ENCODE measurements around the gene PTGES3L. TPM values are rescaled to one million over a fixed set of nuclear protein-coding genes. Genes with fewer than 3 reads are reported as not detected.
A peak's percentile ranks its signal among the peaks of the same experiment; 100 is the strongest.

The PTGES3L gene
- total and polyA plus RNA-seq, 4 donors, result 0.08 to 0.19 (median 0.13) TPM; not detected in 1

DNA sequence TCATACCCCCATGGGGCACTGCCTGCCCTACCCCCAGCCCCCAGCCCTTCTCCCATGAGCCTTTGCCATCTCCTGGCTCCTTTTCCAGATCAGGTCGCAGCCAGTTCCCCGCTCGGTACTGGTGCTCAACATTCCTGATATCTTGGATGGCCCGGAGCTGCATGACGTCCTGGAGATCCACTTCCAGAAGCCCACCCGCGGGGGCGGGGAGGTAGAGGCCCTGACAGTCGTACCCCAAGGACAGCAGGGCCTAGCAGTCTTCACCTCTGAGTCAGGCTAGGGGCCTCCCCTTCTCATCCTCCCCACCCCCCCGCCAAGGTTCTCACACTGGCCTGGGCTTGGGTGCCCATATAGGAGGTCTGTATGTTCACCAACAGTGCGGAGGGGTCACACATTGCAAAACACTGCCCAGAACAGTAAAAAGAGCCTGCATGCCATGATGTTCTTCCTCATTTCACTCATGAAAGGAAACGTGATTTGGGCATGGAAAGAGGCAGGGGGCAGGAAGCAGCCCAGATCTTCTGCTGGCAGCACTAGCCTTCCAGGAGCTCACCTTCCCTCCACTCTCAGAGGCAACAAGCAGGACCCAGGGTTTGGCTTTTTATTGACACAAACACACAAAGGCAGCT is 34.3 kb upstream of the PTGES3L start:
- no peak for DNase-seq (ENCODE audit: low spot score)
- no peak overlapping the region for H3K27ac ChIP-seq (ENCODE audit: low read depth in 1 of 2, low read length in 2 of 2)
- 88% methylated on average over 12 of the region's 12 CpGs for WGBS
- peaks cover 0 to 11% (median 9%) of the 10 kb centered on the region in 4 donors for H3K4me1 ChIP-seq (ENCODE audit: control insufficient read depth in 4 of 4, insufficient read depth in 4 of 4, low read length in 3 of 4)
- TF ChIP-seq NR2F2 (IDR thresholded peaks at IDR 0.05), result no peak
- TF ChIP-seq EGR1 (IDR thresholded peaks at IDR 0.05; ENCODE audit: low read depth in 2 of 2), result no peak
- TF ChIP-seq FOXA2 (IDR thresholded peaks at IDR 0.05), result no peak
- H3K9ac ChIP-seq (ENCODE audit: low read depth in 1 of 2, low read length in 2 of 2), result no peak overlapping the region
- H3K4me3 ChIP-seq (ENCODE audit: low read depth in 1 of 3, low read length in 3 of 3), result no peak overlapping the region
- no peaks in the 10 kb centered on the region for H3K27me3 ChIP-seq (ENCODE audit: control insufficient read depth in 4 of 4, insufficient read depth in 4 of 4, low read length in 3 of 4)
- peaks cover 0 to 28% (median 10%) of the 10 kb centered on the region in 4 donors for H3K36me3 ChIP-seq (ENCODE audit: control insufficient read depth in 4 of 4, insufficient read depth in 3 of 4, low read depth in 1 of 4, low read length in 3 of 4)
- no peaks in the 10 kb centered on the region for H3K9me3 ChIP-seq (ENCODE audit: control insufficient read depth in 4 of 4, low read length in 3 of 4)

DNA sequence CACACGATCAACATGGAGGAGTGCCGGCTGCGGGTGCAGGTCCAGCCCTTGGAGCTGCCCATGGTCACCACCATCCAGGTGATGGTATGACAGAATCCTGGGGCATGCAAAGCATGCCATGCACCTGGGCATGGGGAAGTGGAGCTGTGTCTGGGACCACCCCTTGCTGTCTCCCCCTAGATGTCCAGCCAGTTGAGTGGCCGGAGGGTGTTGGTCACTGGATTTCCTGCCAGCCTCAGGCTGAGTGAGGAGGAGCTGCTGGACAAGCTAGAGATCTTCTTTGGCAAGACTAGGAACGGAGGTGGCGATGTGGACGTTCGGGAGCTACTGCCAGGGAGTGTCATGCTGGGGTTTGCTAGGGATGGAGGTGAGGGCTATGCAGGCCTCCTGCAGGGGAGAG is 33.4 kb upstream of the PTGES3L start:
- H3K4me1 ChIP-seq (ENCODE audit: control insufficient read depth in 4 of 4, insufficient read depth in 4 of 4, low read length in 3 of 4), result peaks cover 0 to 11% (median 9%) of the 10 kb centered on the region in 4 donors
- H3K27me3 ChIP-seq (ENCODE audit: control insufficient read depth in 4 of 4, insufficient read depth in 4 of 4, low read length in 3 of 4), result no peaks in the 10 kb centered on the region
- no peak for DNase-seq (ENCODE audit: low spot score)
- 93% methylated on average over 8 of the region's 8 CpGs for WGBS
- H3K9me3 ChIP-seq (ENCODE audit: control insufficient read depth in 4 of 4, low read length in 3 of 4), result no peaks in the 10 kb centered on the region
- no peak overlapping the region for H3K4me3 ChIP-seq (ENCODE audit: low read depth in 1 of 3, low read length in 3 of 3)
- TF ChIP-seq, protein P1, sequence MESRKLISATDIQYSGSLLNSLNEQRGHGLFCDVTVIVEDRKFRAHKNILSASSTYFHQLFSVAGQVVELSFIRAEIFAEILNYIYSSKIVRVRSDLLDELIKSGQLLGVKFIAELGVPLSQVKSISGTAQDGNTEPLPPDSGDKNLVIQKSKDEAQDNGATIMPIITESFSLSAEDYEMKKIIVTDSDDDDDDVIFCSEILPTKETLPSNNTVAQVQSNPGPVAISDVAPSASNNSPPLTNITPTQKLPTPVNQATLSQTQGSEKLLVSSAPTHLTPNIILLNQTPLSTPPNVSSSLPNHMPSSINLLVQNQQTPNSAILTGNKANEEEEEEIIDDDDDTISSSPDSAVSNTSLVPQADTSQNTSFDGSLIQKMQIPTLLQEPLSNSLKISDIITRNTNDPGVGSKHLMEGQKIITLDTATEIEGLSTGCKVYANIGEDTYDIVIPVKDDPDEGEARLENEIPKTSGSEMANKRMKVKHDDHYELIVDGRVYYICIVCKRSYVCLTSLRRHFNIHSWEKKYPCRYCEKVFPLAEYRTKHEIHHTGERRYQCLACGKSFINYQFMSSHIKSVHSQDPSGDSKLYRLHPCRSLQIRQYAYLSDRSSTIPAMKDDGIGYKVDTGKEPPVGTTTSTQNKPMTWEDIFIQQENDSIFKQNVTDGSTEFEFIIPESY (IDR thresholded peaks at IDR 0.05), result no peak
- TF ChIP-seq, protein P2, sequence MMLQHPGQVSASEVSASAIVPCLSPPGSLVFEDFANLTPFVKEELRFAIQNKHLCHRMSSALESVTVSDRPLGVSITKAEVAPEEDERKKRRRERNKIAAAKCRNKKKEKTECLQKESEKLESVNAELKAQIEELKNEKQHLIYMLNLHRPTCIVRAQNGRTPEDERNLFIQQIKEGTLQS (IDR thresholded peaks at IDR 0.05), result no peak
- TF ChIP-seq RAD21 (IDR thresholded peaks at IDR 0.05), result no peak
- no peak for TF ChIP-seq FOXA2 (IDR thresholded peaks at IDR 0.05)
- TF ChIP-seq HNF4A (conservative IDR thresholded peaks at IDR 0.05), result no peak
- no peak for TF ChIP-seq RXRA (IDR thresholded peaks at IDR 0.05)
- TF ChIP-seq TAF1 (conservative IDR thresholded peaks at IDR 0.05), result no peak
- TF ChIP-seq, protein P3, sequence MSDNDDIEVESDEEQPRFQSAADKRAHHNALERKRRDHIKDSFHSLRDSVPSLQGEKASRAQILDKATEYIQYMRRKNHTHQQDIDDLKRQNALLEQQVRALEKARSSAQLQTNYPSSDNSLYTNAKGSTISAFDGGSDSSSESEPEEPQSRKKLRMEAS (IDR thresholded peaks at IDR 0.05), result no peak
- TF ChIP-seq GABPA (IDR thresholded peaks at IDR 0.05 in 1 of 2, conservative IDR thresholded peaks at IDR 0.05 in 1 of 2), result no peak
- no peak for TF ChIP-seq YY1 (IDR thresholded peaks at IDR 0.05)
- no peak overlapping the region for H3K27ac ChIP-seq (ENCODE audit: low read depth in 1 of 2, low read length in 2 of 2)
- H3K9ac ChIP-seq (ENCODE audit: low read depth in 1 of 2, low read length in 2 of 2), result no peak overlapping the region
- peaks cover 1 to 28% (median 10%) of the 10 kb centered on the region in 4 donors for H3K36me3 ChIP-seq (ENCODE audit: control insufficient read depth in 4 of 4, insufficient read depth in 3 of 4, low read depth in 1 of 4, low read length in 3 of 4)

DNA sequence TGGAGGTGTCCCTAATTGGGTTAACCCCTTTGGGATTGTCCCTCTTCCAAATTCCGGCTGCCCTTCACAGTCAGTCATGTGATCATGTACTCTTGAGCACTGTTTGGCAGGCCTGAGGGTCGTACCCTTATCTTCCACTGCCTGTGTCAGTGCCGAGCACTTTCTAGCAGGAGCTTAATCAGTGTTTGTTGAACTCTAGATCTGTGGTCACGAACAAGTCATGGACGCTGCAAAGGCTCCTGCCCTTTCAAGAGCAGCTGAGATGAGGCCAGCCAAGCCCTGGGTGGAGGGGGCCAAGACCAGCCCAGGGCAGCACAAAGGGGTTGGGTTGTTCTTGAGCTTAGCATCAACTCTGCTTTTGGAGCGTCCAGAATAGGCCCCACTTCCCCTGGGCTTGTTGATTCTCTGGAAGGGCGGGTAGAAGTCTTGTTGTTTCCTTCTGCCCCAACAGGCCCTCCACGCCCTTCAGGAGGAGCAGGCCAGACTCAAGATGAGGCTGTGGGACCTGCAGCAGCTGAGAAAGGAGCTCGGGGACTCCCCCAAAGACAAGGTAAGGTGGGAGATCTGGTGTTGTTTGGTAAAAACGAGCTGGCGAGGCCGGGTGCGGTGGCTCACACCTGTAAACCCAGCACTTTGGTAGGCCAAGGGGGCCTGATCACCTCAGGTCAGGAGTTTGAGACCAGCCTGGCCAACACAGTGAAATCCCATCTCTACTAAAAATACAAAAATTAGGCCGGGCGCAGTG is 32.0 kb upstream of the PTGES3L start:
- Histone ChIP-seq H3K27me3 (ENCODE audit: control insufficient read depth in 4 of 4, insufficient read depth in 4 of 4, low read length in 3 of 4) (no peaks in the 10 kb centered on the region), H3K4me1 (ENCODE audit: control insufficient read depth in 4 of 4, insufficient read depth in 4 of 4, low read length in 3 of 4) (peaks cover 0 to 12% (median 10%) of the 10 kb centered on the region in 4 donors), H3K27ac (ENCODE audit: low read depth in 1 of 2, low read length in 2 of 2) (no peak overlapping the region), H3K4me3 (ENCODE audit: low read depth in 1 of 3, low read length in 3 of 3) (no peak overlapping the region), H3K9ac (ENCODE audit: low read depth in 1 of 2, low read length in 2 of 2) (no peak overlapping the region), H3K36me3 (ENCODE audit: control insufficient read depth in 4 of 4, insufficient read depth in 3 of 4, low read depth in 1 of 4, low read length in 3 of 4) (peaks cover 1 to 28% (median 10%) of the 10 kb centered on the region in 4 donors), H3K9me3 (ENCODE audit: control insufficient read depth in 4 of 4, low read length in 3 of 4) (no peaks in the 10 kb centered on the region)
- TF ChIP-seq NR2F2 (IDR thresholded peaks at IDR 0.05), result peak; percentile 52
- no peak for TF ChIP-seq HNF4G (IDR thresholded peaks at IDR 0.05)
- no peak for DNase-seq (ENCODE audit: low spot score)
- 87% methylated on average over 15 of the region's 15 CpGs for WGBS

Measured in liver (tissue), 9 donors.